Measurements from ENCODE around the gene SIK3. TPM values are rescaled to one million over a fixed set of nuclear protein-coding genes. Genes with fewer than 3 reads are reported as not detected.
"Not testable (repeated sequence)": the region's sequence is repeated elsewhere in the genome, so short reads cannot be mapped to it uniquely, and the experiment has no call there.

SIK3 gene
- total and polyA plus RNA-seq, 2 donors (not counting 3 experiments of a cell fraction or from before 2014, with no cell fraction given): 10.3 to 21.3 TPM

DNA sequence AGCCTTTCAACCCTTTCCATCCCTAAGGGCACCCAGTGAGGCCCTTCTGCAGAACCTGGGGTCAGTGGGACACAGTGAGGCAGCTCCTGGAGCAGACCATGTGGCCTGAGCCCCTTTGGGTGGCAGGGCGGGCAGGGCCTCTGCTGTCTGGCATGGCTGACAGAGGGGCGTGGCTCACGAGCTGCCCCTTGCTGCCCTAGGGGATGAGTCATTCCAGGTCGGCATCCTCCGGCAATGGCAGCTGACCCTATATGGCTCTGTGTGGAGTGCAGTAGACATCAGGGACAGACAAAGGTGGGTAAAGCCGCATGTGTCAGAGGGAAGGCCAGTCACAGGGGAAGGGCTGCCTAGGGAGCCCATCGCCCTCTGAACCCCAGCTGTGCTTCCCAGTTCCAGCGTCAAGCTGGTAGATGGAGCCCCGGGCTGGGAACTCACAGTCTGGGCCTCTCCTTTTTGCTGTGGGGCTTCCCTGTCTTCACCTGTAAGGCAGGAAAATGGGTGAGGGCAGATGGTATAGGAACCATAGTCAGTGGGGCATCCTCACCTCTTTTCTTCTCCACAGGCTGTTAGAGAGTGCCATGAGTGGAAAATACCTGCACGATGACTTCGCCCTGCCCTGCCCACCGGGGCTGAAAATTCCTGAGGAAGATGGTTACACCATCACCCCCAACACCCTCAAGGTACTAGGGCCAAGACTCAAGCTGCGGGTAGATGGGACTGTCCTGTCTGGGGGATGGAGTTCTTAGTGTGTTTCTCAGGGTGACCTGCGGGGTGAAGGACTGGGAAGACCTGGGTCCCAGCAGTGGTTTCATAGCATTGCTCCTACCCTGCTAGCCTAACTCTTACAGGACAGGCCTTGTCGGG, 39.2 kb upstream of the SIK3 start:
- H2AFZ ChIP-seq (ENCODE audit: low read depth, low read length); H3K79me2 ChIP-seq (ENCODE audit: control insufficient read depth, insufficient read depth, low read length); POLR2A ChIA-PET; H3K4me2 ChIP-seq (ENCODE audit: insufficient read depth, low read length); H3K9me3 ChIP-seq (replicated peaks; ENCODE audit: control insufficient read depth, insufficient read depth, low read length); H3K4me3 ChIP-seq (replicated peaks in 1 of 3; ENCODE audit: insufficient read depth in 1 of 3, low read depth in 1 of 3, low read length in 3 of 3); H3K4me1 ChIP-seq (ENCODE audit: control insufficient read depth, extremely low read depth, insufficient read depth, low read length); CTCF ChIA-PET; DNase-seq (ENCODE audit: low read depth, low spot score); H3K27me3 ChIP-seq (ENCODE audit: control insufficient read depth in 2 of 2, insufficient read depth in 2 of 2, low read length in 2 of 2); dilution Hi-C loops (cut with MboI; ENCODE audit: extremely low pct_ligation_motif_present, low sequenced_read_pairs); H4K20me1 ChIP-seq (replicated peaks; ENCODE audit: control insufficient read depth, extremely low read depth, insufficient read depth, low read length); H3K9ac ChIP-seq (replicated peaks; ENCODE audit: extremely low read depth, insufficient read depth, low read length); H3K36me3 ChIP-seq (ENCODE audit: control insufficient read depth in 2 of 2, extremely low read depth in 1 of 2, insufficient read depth in 2 of 2, low read length in 2 of 2); H3K27ac ChIP-seq (ENCODE audit: insufficient read depth, low read depth, low read length); BruUV-seq (replicated peaks); H3K9me1 ChIP-seq (replicated peaks; ENCODE audit: control insufficient read depth, extremely low read depth, insufficient read depth, low read length); intact Hi-C loops (cut with micrococcal nuclease): not testable (repeated sequence)
- peak; percentile 66 for FAIRE-seq

DNA sequence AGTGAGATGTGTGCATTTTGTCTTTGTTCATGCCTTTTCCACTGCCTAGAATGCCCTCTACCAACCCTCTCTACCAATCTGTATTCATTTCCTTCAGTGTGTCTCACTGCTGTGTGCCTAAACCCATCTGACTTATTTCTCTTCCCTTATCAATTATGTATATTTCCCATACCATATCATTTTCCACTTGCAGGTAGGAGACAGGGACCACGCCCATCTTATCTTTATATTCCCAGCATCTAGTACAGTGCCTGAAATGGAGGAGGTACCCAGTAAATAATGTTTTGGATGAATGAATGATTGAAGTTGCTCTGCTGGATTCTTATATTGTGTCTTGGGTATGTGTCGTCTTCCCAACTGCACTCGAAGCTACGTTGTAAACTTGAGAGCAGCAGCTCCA, 36.8 kb upstream of the SIK3 start:
- H3K4me2 ChIP-seq (ENCODE audit: insufficient read depth, low read length); BruUV-seq (replicated peaks); POLR2A ChIA-PET; H3K4me1 ChIP-seq (ENCODE audit: control insufficient read depth, extremely low read depth, insufficient read depth, low read length); H3K9me1 ChIP-seq (replicated peaks; ENCODE audit: control insufficient read depth, extremely low read depth, insufficient read depth, low read length); dilution Hi-C loops (cut with MboI; ENCODE audit: extremely low pct_ligation_motif_present, low sequenced_read_pairs); H3K27ac ChIP-seq (ENCODE audit: insufficient read depth, low read depth, low read length); CTCF ChIA-PET; H2AFZ ChIP-seq (ENCODE audit: low read depth, low read length); H3K36me3 ChIP-seq (ENCODE audit: control insufficient read depth in 2 of 2, extremely low read depth in 1 of 2, insufficient read depth in 2 of 2, low read length in 2 of 2); H3K4me3 ChIP-seq (replicated peaks in 1 of 3; ENCODE audit: insufficient read depth in 1 of 3, low read depth in 1 of 3, low read length in 3 of 3); H3K27me3 ChIP-seq (ENCODE audit: control insufficient read depth in 2 of 2, insufficient read depth in 2 of 2, low read length in 2 of 2); H3K9ac ChIP-seq (replicated peaks; ENCODE audit: extremely low read depth, insufficient read depth, low read length); H3K9me3 ChIP-seq (replicated peaks; ENCODE audit: control insufficient read depth, insufficient read depth, low read length); DNase-seq (ENCODE audit: low read depth, low spot score); H4K20me1 ChIP-seq (replicated peaks; ENCODE audit: control insufficient read depth, extremely low read depth, insufficient read depth, low read length); H3K79me2 ChIP-seq (ENCODE audit: control insufficient read depth, insufficient read depth, low read length): not testable (repeated sequence)
- peak; percentile 40 for FAIRE-seq
- intact Hi-C loops (cut with micrococcal nuclease): loop anchor here (5.0 kb wide), 1 partner anchor 72 kb away; no protein-coding TSS in a partner anchor

Data from endothelial cell of umbilical vein (primary cell).